Uterus (tissue), 4 donors: ENCODE results near the gene ILK. TPM values are rescaled to one million over a fixed set of nuclear protein-coding genes. Genes with fewer than 3 reads are reported as not detected.

Experiments used
- DNase-seq, 2 donors: peaks; one replicate each; pipeline ENCODE4 v3.0.0-alpha.2; 2019 to 2020
- H3K27ac ChIP-seq, 2 donors: fragments of 200-600 bp; sonication (generic); 1 replicate in 1 of 2; 2 replicates in 1 of 2; pipeline ENCODE4 v1.5.1; 2016 to 2018
- H3K27me3 ChIP-seq, 2 donors: fragments of 200-600 bp; sonication (generic); one replicate each; pipeline ENCODE4 v1.5.1; 2018 to 2019; ENCODE audit warnings: control low read depth in 1 of 2
- H3K36me3 ChIP-seq, 2 donors: fragments of 200-600 bp; sonication (generic); one replicate each; pipeline ENCODE4 v1.5.1; 2019; ENCODE audit warnings: control low read depth in 1 of 2
- H3K4me1 ChIP-seq, 2 donors: fragments of 200-600 bp; sonication (generic); one replicate each; pipeline ENCODE4 v1.5.1; 2018 to 2019; ENCODE audit warnings: control low read depth in 1 of 2
- H3K4me3 ChIP-seq, 2 donors: fragments of 200-600 bp; sonication (generic); 1 replicate in 1 of 2; 2 replicates in 1 of 2; pipeline ENCODE4 v1.5.1; 2018 to 2019; ENCODE audit warnings: mild to moderate bottlenecking in 1 of 2
- H3K9me3 ChIP-seq, 2 donors: fragments of 200-600 bp; sonication (generic); one replicate each; pipeline ENCODE4 v1.5.1; 2019; ENCODE audit warnings: control low read depth in 1 of 2
- POLR2A ChIP-seq, 2 donors: fragments of 450-650 bp; IDR thresholded peaks; one replicate each; pipeline ENCODE4 v1.6.1; 2016; ENCODE audit warnings: antibody characterized with exemption in 2 of 2, mild to moderate bottlenecking in 1 of 2, moderate library complexity in 1 of 2
- intact Hi-C: fragments of 100-400 bp; cut with DNase I; formaldehyde crosslinking; loops from one replicate; pipeline ENCODE4 v1.15.1; 2023; ENCODE audit warnings: low total_unique reads
- total RNA-seq, 4 donors: library from RNA; depleted of rRNA in 3 of 4; stranded (reverse); fragments of >200 nt in 3 of 4; gene quantifications; one replicate each; pipeline versions ENCODE4 v1.1.0 to v1.2.4, GENCODE V29; 2014 to 2023
- TF ChIP-seq, protein P1 (sequence below), 4 experiments: fragments of 200-600 bp in 2 of 4; fragments of 450-650 bp in 2 of 4; sonication (generic) in 2 of 4; IDR thresholded peaks; one replicate each; pipeline ENCODE4 v1.5.1; 2016 to 2019; ENCODE audit warnings: antibody characterized with exemption in 4 of 4, mild to moderate bottlenecking in 2 of 4, moderate library complexity in 1 of 4
- donor health status: DM: yes; HTN: yes; CAD: no.

ILK gene
- total RNA-seq, 4 donors from 2014 or later: 205 to 336 (median 279) TPM

DNA sequence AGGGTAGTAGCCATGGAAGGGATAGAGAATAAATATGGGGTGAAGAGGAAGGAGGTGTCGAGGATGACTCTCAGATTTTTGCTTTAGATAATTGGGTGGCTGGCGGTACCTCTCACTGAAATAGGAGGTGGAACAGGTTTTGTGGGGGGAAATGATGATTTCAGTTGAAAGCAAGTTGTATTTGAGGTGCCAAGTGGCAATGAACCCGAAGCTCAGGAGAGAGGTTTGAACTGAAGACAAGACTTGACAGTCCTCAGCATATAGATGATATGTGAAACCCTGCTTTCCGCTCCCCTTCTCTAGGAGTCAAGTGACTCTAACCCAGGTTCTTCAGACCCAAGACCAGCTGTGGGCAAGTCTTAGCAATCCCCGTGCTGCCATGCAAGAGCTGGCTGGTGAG, 33.9 kb upstream of the ILK start:
- Histone ChIP-seq H3K27me3 (no peaks in the 10 kb centered on the region), H3K4me3 (no peak overlapping the region), H3K4me1 (no peaks in the 10 kb centered on the region), H3K27ac (no peak overlapping the region), H3K36me3 (no peaks in the 10 kb centered on the region), H3K9me3 (no peaks in the 10 kb centered on the region)
- TF ChIP-seq, protein P1, sequence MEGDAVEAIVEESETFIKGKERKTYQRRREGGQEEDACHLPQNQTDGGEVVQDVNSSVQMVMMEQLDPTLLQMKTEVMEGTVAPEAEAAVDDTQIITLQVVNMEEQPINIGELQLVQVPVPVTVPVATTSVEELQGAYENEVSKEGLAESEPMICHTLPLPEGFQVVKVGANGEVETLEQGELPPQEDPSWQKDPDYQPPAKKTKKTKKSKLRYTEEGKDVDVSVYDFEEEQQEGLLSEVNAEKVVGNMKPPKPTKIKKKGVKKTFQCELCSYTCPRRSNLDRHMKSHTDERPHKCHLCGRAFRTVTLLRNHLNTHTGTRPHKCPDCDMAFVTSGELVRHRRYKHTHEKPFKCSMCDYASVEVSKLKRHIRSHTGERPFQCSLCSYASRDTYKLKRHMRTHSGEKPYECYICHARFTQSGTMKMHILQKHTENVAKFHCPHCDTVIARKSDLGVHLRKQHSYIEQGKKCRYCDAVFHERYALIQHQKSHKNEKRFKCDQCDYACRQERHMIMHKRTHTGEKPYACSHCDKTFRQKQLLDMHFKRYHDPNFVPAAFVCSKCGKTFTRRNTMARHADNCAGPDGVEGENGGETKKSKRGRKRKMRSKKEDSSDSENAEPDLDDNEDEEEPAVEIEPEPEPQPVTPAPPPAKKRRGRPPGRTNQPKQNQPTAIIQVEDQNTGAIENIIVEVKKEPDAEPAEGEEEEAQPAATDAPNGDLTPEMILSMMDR (IDR thresholded peaks at IDR 0.05): no peak
- no peak for TF ChIP-seq POLR2A (IDR thresholded peaks at IDR 0.05)
- no peak for DNase-seq
- intact Hi-C loops: no loop called here

DNA sequence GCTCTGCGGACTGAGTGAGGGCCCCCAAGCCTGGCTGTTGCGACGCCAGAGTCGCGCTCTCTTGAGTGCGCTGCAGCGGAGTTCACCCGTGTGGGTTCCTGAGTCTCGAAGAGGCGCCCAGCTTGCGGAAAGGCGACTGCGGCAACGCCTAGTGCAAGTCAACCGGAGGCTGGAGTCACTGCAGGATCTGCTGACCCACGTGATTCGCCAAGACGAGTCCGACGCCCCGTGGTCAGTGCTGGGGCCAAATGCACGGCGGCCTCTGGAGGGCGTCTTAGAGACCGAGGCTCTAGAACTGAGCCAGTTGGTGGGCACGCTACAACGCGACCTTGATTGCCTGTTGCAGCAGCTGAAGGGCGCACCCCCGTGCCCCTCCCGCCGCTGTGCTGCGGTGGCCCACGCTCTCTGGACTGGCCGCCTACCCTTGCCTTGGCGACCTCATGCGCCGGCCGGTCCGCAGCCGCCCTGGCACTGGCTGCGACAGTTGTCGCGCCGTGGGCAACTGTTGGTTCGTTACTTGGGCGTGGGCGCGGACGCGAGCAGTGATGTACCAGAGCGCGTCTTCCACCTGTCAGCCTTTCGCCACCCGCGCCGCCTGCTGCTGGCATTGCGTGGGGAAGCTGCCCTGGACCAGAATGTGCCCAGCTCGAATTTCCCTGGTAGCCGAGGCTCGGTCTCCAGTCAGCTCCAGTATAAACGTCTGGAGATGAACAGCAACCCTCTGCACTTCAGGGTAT, 32.7 kb upstream of the ILK start:
- DNase-seq: no peak
- Histone ChIP-seq H3K27me3 (no peaks in the 10 kb centered on the region), H3K4me1 (no peaks in the 10 kb centered on the region), H3K36me3 (no peaks in the 10 kb centered on the region), H3K4me3 (no peak overlapping the region), H3K27ac (no peak overlapping the region), H3K9me3 (no peaks in the 10 kb centered on the region)
- TF ChIP-seq, protein P1 (IDR thresholded peaks at IDR 0.05): no peak
- TF ChIP-seq POLR2A (IDR thresholded peaks at IDR 0.05): no peak
- intact Hi-C loops: no loop called here

DNA sequence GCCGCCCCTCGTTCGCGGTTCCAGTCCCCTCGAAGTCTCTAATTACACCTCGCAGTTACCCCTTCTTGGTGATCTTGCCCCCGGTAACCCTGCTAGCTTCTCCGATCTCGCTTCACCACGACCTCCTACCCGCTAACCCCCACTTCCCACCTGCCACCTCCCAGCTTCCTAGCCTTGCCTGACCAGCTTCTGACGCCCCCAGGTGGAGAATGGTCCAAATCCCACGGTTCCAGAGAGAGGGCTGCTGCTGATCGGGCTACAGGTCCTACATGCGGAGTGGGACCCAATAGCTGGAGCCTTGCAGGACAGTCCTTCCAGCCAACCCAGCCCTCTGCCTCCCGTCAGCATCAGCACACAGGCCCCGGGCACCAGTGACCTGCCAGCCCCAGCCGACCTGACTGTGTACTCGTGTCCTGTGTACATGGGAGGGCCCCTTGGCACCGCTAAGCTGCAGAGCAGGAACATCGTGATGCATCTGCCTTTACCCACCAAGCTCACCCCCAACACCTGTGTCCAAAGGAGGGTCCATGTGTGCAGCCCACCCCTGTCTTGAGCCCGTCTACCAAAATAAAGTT, 32.1 kb upstream of the ILK start:
- H3K4me3 ChIP-seq: no peak overlapping the region
- TF ChIP-seq POLR2A (IDR thresholded peaks at IDR 0.05): no peak
- TF ChIP-seq, protein P1 (IDR thresholded peaks at IDR 0.05): no peak
- intact Hi-C loops: no loop called here

DNA sequence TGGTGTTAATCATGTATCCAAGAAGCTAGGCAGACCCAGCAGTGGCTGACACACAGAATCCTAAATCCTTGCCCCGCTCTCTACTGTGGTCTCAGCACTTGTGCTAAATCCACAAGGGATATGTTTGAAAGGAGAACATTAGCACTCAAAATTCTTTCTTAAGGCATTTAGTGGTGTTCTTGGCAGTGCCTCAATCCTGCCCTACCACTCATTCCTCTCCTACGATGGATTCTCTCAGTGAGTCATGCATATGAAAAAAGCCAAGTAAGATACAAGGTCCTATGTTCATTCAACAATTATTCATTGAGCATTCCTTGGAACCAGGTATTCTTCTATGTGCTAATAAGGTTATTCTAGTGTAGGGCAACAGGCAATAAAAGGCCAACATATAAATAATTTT, 31.4 kb upstream of the ILK start:
- no peak for TF ChIP-seq POLR2A (IDR thresholded peaks at IDR 0.05)
- TF ChIP-seq, protein P1 (IDR thresholded peaks at IDR 0.05): no peak
- no peak for DNase-seq
- intact Hi-C loops: no loop called here

More for the DNA sequence above, 32.1 kb upstream of the ILK start:
- H3K27ac ChIP-seq: no peak overlapping the region
- H3K4me1 ChIP-seq: peaks cover 0 to under 1% of the 10 kb centered on the region in 2 donors
- no peaks in the 10 kb centered on the region for H3K36me3 ChIP-seq
- no peak for DNase-seq
- H3K9me3 ChIP-seq: no peaks in the 10 kb centered on the region
- no peaks in the 10 kb centered on the region for H3K27me3 ChIP-seq

More for the DNA sequence above, 31.4 kb upstream of the ILK start:
- H3K4me3 ChIP-seq: no peak overlapping the region
- H3K9me3 ChIP-seq: no peaks in the 10 kb centered on the region
- no peaks in the 10 kb centered on the region for H3K27me3 ChIP-seq
- no peaks in the 10 kb centered on the region for H3K36me3 ChIP-seq
- H3K4me1 ChIP-seq: peaks cover 0 to 7% of the 10 kb centered on the region in 2 donors
- H3K27ac ChIP-seq: no peak overlapping the region
